Endodermal cell (in vitro differentiated cells): ENCODE data around the gene TNKS2. TPM values are rescaled to one million over a fixed set of nuclear protein-coding genes. Genes with fewer than 3 reads are reported as not detected.
"Not testable (repeated sequence)": the region's sequence is repeated elsewhere in the genome, so short reads cannot be mapped to it uniquely, and the experiment has no call there.

Experiments used
- DNase-seq: peaks from one replicate; pipeline ENCODE4 v3.0.0-alpha.2; 2017
- H3K27ac ChIP-seq: 2 replicates; pipeline ENCODE4 v1.5.1; 2013; ENCODE audit warnings: mild to moderate bottlenecking, low read depth, low read length, moderate library complexity
- H3K27me3 ChIP-seq: 2 replicates; pipeline ENCODE4 v1.6.1; 2013; ENCODE audit warnings: mild to moderate bottlenecking, low read length, moderate library complexity; ENCODE audit not compliant: insufficient read depth, control insufficient read depth, poor library complexity, severe bottlenecking
- H3K36me3 ChIP-seq: 2 replicates; pipeline ENCODE4 v1.7.0; 2013; ENCODE audit warnings: mild to moderate bottlenecking, low read length, moderate library complexity; ENCODE audit not compliant: control insufficient read depth, insufficient read depth
- H3K4me1 ChIP-seq: one replicate; pipeline ENCODE4 v1.7.0; 2013; ENCODE audit warnings: low read length; ENCODE audit not compliant: control insufficient read depth, insufficient read depth
- H3K4me3 ChIP-seq: 2 replicates; pipeline ENCODE4 v1.5.1; 2013; ENCODE audit warnings: mild to moderate bottlenecking, low read length, moderate library complexity
- H3K9ac ChIP-seq: 2 replicates; pipeline ENCODE4 v1.6.1; 2013; ENCODE audit warnings: mild to moderate bottlenecking, low read length, moderate library complexity; ENCODE audit not compliant: poor library complexity, severe bottlenecking; ENCODE audit errors: extremely low read depth
- H3K9me3 ChIP-seq: 2 replicates; pipeline ENCODE4 v1.6.1; 2013; ENCODE audit warnings: mild to moderate bottlenecking, low read length, moderate library complexity; ENCODE audit not compliant: control insufficient read depth
- H3K27ac Mint-ChIP-seq: 2 replicates; pipeline ENCODE4 v1.8.0; 2020; ENCODE audit warnings: mixed read lengths
- H3K27me3 Mint-ChIP-seq: 2 replicates; pipeline ENCODE4 v1.8.0; 2021; ENCODE audit warnings: mild to moderate bottlenecking, mixed read lengths; ENCODE audit not compliant: insufficient read depth
- H3K36me3 Mint-ChIP-seq: 2 replicates; pipeline ENCODE4 v1.8.0; 2020; ENCODE audit warnings: low read depth, mixed read lengths
- H3K4me1 Mint-ChIP-seq: 2 replicates; pipeline ENCODE4 v1.8.0; 2020; ENCODE audit warnings: mixed read lengths
- H3K4me3 Mint-ChIP-seq: 2 replicates; pipeline ENCODE4 v1.8.0; 2020; ENCODE audit warnings: mild to moderate bottlenecking, moderate library complexity, mixed read lengths
- H3K9me3 Mint-ChIP-seq: 2 replicates; pipeline ENCODE4 v1.8.0; 2020; ENCODE audit warnings: mild to moderate bottlenecking, mixed read lengths
- CTCF ChIP-seq: fragments of 200-600 bp; sonication (generic); conservative IDR thresholded peaks from 2 replicates; pipeline ENCODE4 v1.5.0; 2021; ENCODE audit warnings: antibody characterized with exemption, mild to moderate bottlenecking
- WGBS, 2 experiments: methylation state at CpG; one replicate each; pipeline versions ENCODE4 v1.1.5 to v1.1.7; 2013; ENCODE audit warnings: missing lambda C conversion rate in 2 of 2, mixed read lengths in 1 of 2; ENCODE audit not compliant: insufficient coverage in 1 of 2, insufficient read length in 1 of 2; 5-methylcytosine and 5-hydroxymethylcytosine counted together
- total RNA-seq, 2 donors: library from RNA; stranded (reverse); fragmentation: NEBNext Ultra II Directional in 1 of 2; extraction: Animal tissue kit (Norgen Biotek cat#: 25700) in 1 of 2; gene quantifications; 2 replicates in 1 of 2; 3 replicates in 1 of 2; pipeline ENCODE4 v1.2.1, GENCODE V29; 2021

The TNKS2 gene
- total RNA-seq, 2 donors from 2014 or later, result 51.3 to 59.9 TPM

- H3K36me3 ChIP-seq, result no peaks in the 10 kb centered on the region
- no peaks in the 10 kb centered on the region for H3K4me1 ChIP-seq
- Mint-ChIP-seq H3K27ac (no peak overlapping the region), H3K9me3 (peaks cover 6% of the 10 kb centered on the region), H3K4me1 (peaks cover 4% of the 10 kb centered on the region), H3K27me3 (peaks cover 2% of the 10 kb centered on the region), H3K36me3 (no peaks in the 10 kb centered on the region), H3K4me3 (no peak overlapping the region)
- no peak for TF ChIP-seq CTCF
- DNase-seq, result no peak
- H3K27me3 ChIP-seq, result no peaks in the 10 kb centered on the region
- H3K4me3 ChIP-seq, result no peak overlapping the region
- WGBS, 2 experiments, result 95% methylated on average over 2 of the region's 2 CpGs; no CpG with 5 or more reads in 1 of the 2 experiments
- H3K9ac ChIP-seq, result no peak overlapping the region
- H3K27ac ChIP-seq, result no peak overlapping the region
- no peaks in the 10 kb centered on the region for H3K9me3 ChIP-seq
These were observed 94.8 kb downstream of the TNKS2 start for GRCh38 chr10:91893051-91893450.

- H3K4me1 Mint-ChIP-seq, H3K36me3 Mint-ChIP-seq, H3K27me3 Mint-ChIP-seq, H3K4me3 ChIP-seq, H3K9me3 ChIP-seq, H3K9ac ChIP-seq, H3K27me3 ChIP-seq, DNase-seq, H3K9me3 Mint-ChIP-seq, H3K36me3 ChIP-seq, H3K27ac ChIP-seq, H3K27ac Mint-ChIP-seq, H3K4me1 ChIP-seq, H3K4me3 Mint-ChIP-seq: not testable (repeated sequence)
- WGBS, 2 experiments, result 90 to 93% methylated on average over 10 to 14 of the region's 14 CpGs
These were observed 96.0 kb downstream of the TNKS2 start for GRCh38 chr10:91894261-91894685.

GRCh38 chr10:91896212-91896756 is 98.1 kb downstream of the TNKS2 start:
- no peak overlapping the region for H3K4me3 Mint-ChIP-seq
- DNase-seq, result no peak
- H3K9me3 ChIP-seq, result no peaks in the 10 kb centered on the region
- H3K9me3 Mint-ChIP-seq, result peaks cover 6% of the 10 kb centered on the region
- no peaks in the 10 kb centered on the region for H3K27me3 ChIP-seq
- H3K9ac ChIP-seq, result no peak overlapping the region
- no peaks in the 10 kb centered on the region for H3K36me3 Mint-ChIP-seq
- no peak for TF ChIP-seq CTCF
- H3K27ac Mint-ChIP-seq, result no peak overlapping the region
- H3K27ac ChIP-seq, result no peak overlapping the region
- WGBS, 2 experiments, result 93 to 96% methylated on average over 2 to 3 of the region's 3 CpGs
- peaks cover 2% of the 10 kb centered on the region for H3K27me3 Mint-ChIP-seq
- no peak overlapping the region for H3K4me3 ChIP-seq
- no peaks in the 10 kb centered on the region for H3K4me1 ChIP-seq
- H3K4me1 Mint-ChIP-seq, result peaks cover 5% of the 10 kb centered on the region
- no peaks in the 10 kb centered on the region for H3K36me3 ChIP-seq

GRCh38 chr10:91897421-91897820 is 99.2 kb downstream of the TNKS2 start:
- Histone ChIP-seq H3K9ac (no peak overlapping the region), H3K4me3 (no peak overlapping the region), H3K4me1 (no peaks in the 10 kb centered on the region), H3K27ac (peak overlapping the region; percentile 16), H3K36me3 (no peaks in the 10 kb centered on the region), H3K9me3 (no peaks in the 10 kb centered on the region), H3K27me3 (no peaks in the 10 kb centered on the region)
- Mint-ChIP-seq H3K4me1 (peaks cover 8% of the 10 kb centered on the region), H3K9me3 (peaks cover 6% of the 10 kb centered on the region), H3K4me3 (no peak overlapping the region), H3K27ac (no peak overlapping the region), H3K36me3 (no peaks in the 10 kb centered on the region), H3K27me3 (peaks cover 2% of the 10 kb centered on the region)
- no peak for DNase-seq
- TF ChIP-seq CTCF, result no peak
- 79 to 82% methylated on average over 8 of the region's 8 CpGs for WGBS, 2 experiments
